ENCODE measurements around the gene BACE1. TPM values are rescaled to one million over a fixed set of nuclear protein-coding genes. Genes with fewer than 3 reads are reported as not detected.
A peak's percentile ranks its signal among the peaks of the same experiment; 100 is the strongest.
"Not testable (repeated sequence)": the region's sequence is repeated elsewhere in the genome, so short reads cannot be mapped to it uniquely, and the experiment has no call there.

Gene BACE1
- total RNA-seq, 1 experiment from 2014 or later, result 8.5 TPM

DNA sequence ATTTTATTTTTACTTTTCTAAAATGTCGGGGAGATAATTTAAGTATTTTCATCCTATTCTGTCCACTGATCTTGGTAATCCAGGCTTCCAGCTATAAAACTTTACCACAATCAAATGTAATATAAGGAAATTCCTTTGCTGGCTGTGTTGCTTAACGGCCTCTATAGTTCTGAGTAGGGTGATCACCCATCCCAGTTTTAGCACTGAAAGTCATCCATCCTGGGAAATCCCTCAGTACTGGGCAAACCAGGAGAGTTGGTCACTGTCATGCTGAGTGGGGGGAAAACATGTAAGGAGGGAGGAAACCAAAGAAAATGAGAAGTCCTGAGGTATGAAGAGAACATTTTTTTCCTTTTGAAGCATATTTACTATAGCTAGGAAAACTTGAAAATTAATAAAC lies 37.7 kb downstream of the BACE1 start (continued):
- TF ChIP-seq, protein P1, sequence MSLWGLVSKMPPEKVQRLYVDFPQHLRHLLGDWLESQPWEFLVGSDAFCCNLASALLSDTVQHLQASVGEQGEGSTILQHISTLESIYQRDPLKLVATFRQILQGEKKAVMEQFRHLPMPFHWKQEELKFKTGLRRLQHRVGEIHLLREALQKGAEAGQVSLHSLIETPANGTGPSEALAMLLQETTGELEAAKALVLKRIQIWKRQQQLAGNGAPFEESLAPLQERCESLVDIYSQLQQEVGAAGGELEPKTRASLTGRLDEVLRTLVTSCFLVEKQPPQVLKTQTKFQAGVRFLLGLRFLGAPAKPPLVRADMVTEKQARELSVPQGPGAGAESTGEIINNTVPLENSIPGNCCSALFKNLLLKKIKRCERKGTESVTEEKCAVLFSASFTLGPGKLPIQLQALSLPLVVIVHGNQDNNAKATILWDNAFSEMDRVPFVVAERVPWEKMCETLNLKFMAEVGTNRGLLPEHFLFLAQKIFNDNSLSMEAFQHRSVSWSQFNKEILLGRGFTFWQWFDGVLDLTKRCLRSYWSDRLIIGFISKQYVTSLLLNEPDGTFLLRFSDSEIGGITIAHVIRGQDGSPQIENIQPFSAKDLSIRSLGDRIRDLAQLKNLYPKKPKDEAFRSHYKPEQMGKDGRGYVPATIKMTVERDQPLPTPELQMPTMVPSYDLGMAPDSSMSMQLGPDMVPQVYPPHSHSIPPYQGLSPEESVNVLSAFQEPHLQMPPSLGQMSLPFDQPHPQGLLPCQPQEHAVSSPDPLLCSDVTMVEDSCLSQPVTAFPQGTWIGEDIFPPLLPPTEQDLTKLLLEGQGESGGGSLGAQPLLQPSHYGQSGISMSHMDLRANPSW (CRISPR knock-in tag; conservative IDR thresholded peaks at IDR 0.05; ENCODE audit: low read depth), result no peak
- TF ChIP-seq ZMAT4 (CRISPR knock-in tag; IDR thresholded peaks at IDR 0.05) (no peak), ZNF219 (CRISPR knock-in tag; IDR thresholded peaks at IDR 0.05; ENCODE audit: borderline replicate concordance) (no peak), ELF4 (CRISPR knock-in tag; IDR thresholded peaks at IDR 0.05; ENCODE audit: low read depth) (no peak), IRF1 (CRISPR knock-in tag; IDR thresholded peaks at IDR 0.05) (no peak)
- TF ChIP-seq, protein P2, sequence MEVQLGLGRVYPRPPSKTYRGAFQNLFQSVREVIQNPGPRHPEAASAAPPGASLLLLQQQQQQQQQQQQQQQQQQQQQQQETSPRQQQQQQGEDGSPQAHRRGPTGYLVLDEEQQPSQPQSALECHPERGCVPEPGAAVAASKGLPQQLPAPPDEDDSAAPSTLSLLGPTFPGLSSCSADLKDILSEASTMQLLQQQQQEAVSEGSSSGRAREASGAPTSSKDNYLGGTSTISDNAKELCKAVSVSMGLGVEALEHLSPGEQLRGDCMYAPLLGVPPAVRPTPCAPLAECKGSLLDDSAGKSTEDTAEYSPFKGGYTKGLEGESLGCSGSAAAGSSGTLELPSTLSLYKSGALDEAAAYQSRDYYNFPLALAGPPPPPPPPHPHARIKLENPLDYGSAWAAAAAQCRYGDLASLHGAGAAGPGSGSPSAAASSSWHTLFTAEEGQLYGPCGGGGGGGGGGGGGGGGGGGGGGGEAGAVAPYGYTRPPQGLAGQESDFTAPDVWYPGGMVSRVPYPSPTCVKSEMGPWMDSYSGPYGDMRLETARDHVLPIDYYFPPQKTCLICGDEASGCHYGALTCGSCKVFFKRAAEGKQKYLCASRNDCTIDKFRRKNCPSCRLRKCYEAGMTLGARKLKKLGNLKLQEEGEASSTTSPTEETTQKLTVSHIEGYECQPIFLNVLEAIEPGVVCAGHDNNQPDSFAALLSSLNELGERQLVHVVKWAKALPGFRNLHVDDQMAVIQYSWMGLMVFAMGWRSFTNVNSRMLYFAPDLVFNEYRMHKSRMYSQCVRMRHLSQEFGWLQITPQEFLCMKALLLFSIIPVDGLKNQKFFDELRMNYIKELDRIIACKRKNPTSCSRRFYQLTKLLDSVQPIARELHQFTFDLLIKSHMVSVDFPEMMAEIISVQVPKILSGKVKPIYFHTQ (CRISPR knock-in tag; IDR thresholded peaks at IDR 0.05), result no peak

- no peak overlapping the region for H3K4me3 Mint-ChIP-seq
- H3K4me1 Mint-ChIP-seq, result no peaks in the 10 kb centered on the region
- H3K27me3 Mint-ChIP-seq (ENCODE audit: low read depth), result peaks cover 2% of the 10 kb centered on the region; the same call in 1 of the 2 replicates
- ChIA-PET POLR2A (no interaction called here), CTCF (no interaction called here)
- no peaks in the 10 kb centered on the region for H3K9me3 Mint-ChIP-seq
- H3K36me3 Mint-ChIP-seq, result peaks cover 9% of the 10 kb centered on the region
- peak; percentile 36 for ATAC-seq
- no peak for DNase-seq (ENCODE audit: low spot score)
- 0 out of 2 replicates have a peak overlapping the region, but pooled peaks have one; percentile 2 for H3K27ac Mint-ChIP-seq
- TF ChIP-seq TEAD1 (CRISPR knock-in tag; IDR thresholded peaks at IDR 0.05) (no peak), ELF4 (CRISPR knock-in tag; IDR thresholded peaks at IDR 0.05; ENCODE audit: low read depth) (no peak), E2F4 (CRISPR knock-in tag; IDR thresholded peaks at IDR 0.05; ENCODE audit: borderline replicate concordance, low read depth) (no peak), FOXP4 (CRISPR knock-in tag; IDR thresholded peaks at IDR 0.05) (no peak), ZNF416 (CRISPR knock-in tag; IDR thresholded peaks at IDR 0.05) (no peak), GABPB1 (CRISPR knock-in tag; IDR thresholded peaks at IDR 0.05) (no peak), NR1H2 (CRISPR knock-in tag; IDR thresholded peaks at IDR 0.05) (no peak), ATF1 (CRISPR knock-in tag; IDR thresholded peaks at IDR 0.05) (no peak), ZNF232 (CRISPR knock-in tag; IDR thresholded peaks at IDR 0.05) (no peak), ZNF512 (CRISPR knock-in tag; IDR thresholded peaks at IDR 0.05; ENCODE audit: borderline replicate concordance) (no peak)
- TF ChIP-seq, protein P3, sequence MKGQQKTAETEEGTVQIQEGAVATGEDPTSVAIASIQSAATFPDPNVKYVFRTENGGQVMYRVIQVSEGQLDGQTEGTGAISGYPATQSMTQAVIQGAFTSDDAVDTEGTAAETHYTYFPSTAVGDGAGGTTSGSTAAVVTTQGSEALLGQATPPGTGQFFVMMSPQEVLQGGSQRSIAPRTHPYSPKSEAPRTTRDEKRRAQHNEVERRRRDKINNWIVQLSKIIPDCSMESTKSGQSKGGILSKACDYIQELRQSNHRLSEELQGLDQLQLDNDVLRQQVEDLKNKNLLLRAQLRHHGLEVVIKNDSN (CRISPR knock-in tag; IDR thresholded peaks at IDR 0.05), result no peak
Observed at GRCh38 chr11:117273550-117274289, 42.3 kb downstream of the BACE1 start.

GRCh38 chr11:117272175-117272574 lies 43.9 kb downstream of the BACE1 start:
- H3K4me1 Mint-ChIP-seq; POLR2A ChIA-PET; ATAC-seq; H3K4me3 Mint-ChIP-seq; CTCF ChIA-PET; H3K36me3 Mint-ChIP-seq; H3K9me3 Mint-ChIP-seq; DNase-seq (ENCODE audit: low spot score); H3K27ac Mint-ChIP-seq: not testable (repeated sequence)
- H3K27me3 Mint-ChIP-seq (ENCODE audit: low read depth), result peaks cover 10% of the 10 kb centered on the region; the same call in 1 of the 2 replicates

Data from WTC11 (cell line).